Lung (tissue), 16 donors: ENCODE results near the gene HS3ST3B1. TPM values are rescaled to one million over a fixed set of nuclear protein-coding genes. Genes with fewer than 3 reads are reported as not detected.
A peak's percentile ranks its signal among the peaks of the same experiment; 100 is the strongest.

ENCODE experiments used
- ATAC-seq: fragments of 200-7000 bp; cut with Tn5 transposase; one replicate; pipeline ENCODE4 v1.9.1; 2020; ENCODE audit warnings: moderate number of reproducible peaks; ENCODE audit not compliant: insufficient read depth, low FRiP score
- DNase-seq, 3 donors: peaks; one replicate each; pipeline ENCODE4 v3.0.0-alpha.2; 2013 to 2017
- H3K27ac ChIP-seq, 2 donors: one replicate each; pipeline ENCODE4 v1.5.1; 2013; ENCODE audit warnings: mild to moderate bottlenecking in 2 of 2, moderate library complexity in 2 of 2, control low read depth in 1 of 2, inconsistent platforms in 1 of 2, low read depth in 1 of 2, low read length in 1 of 2
- H3K27me3 ChIP-seq, 3 donors: one replicate each; pipeline ENCODE4 v1.5.1; 2013; ENCODE audit warnings: low read length in 2 of 3; ENCODE audit not compliant: control insufficient read depth in 3 of 3, insufficient read depth in 3 of 3
- H3K36me3 ChIP-seq, 4 donors: one replicate each; pipeline ENCODE4 v1.5.1; 2013; ENCODE audit warnings: low read length in 4 of 4, mild to moderate bottlenecking in 1 of 4, moderate library complexity in 1 of 4; ENCODE audit not compliant: control insufficient read depth in 4 of 4, insufficient read depth in 4 of 4
- H3K4me1 ChIP-seq, 5 donors: one replicate each; pipeline ENCODE4 v1.5.1; 2013; ENCODE audit warnings: low read length in 5 of 5, mild to moderate bottlenecking in 2 of 5, moderate library complexity in 1 of 5; ENCODE audit not compliant: control insufficient read depth in 5 of 5, insufficient read depth in 5 of 5
- H3K4me3 ChIP-seq: one replicate; pipeline ENCODE4 v1.5.1; 2013; ENCODE audit warnings: mild to moderate bottlenecking, control low read depth, moderate library complexity
- H3K9ac ChIP-seq, 2 donors: one replicate each; pipeline ENCODE4 v1.5.1; 2013; ENCODE audit warnings: low read length in 2 of 2, control low read depth in 1 of 2; ENCODE audit not compliant: insufficient read depth in 1 of 2
- H3K9me3 ChIP-seq, 4 donors: one replicate each; pipeline ENCODE4 v1.5.1; 2013; ENCODE audit warnings: low read length in 3 of 4, mild to moderate bottlenecking in 1 of 4, moderate library complexity in 1 of 4; ENCODE audit not compliant: control insufficient read depth in 4 of 4, insufficient read depth in 3 of 4
- WGBS, 2 donors: extraction: QIAGEN DNeasy Blood & Tissue Kit; methylation state at CpG; one replicate each; pipeline ENCODE4 v1.1.7; 2013; 5-methylcytosine and 5-hydroxymethylcytosine counted together
- long read RNA-seq, 5 donors: transcript quantifications; one replicate each; lab custom pipeline, GENCODE V29; 2026
- polyA plus RNA-seq, 2 donors: library from polyadenylated mRNA; stranded (reverse); fragments of 200-250 nt; gene quantifications; one replicate each; pipeline ENCODE4 v1.2.1, GENCODE V29; 2013
- total RNA-seq, 2 donors: library from RNA; depleted of rRNA in 1 of 2; stranded (reverse); fragments of >200 nt in 1 of 2; gene quantifications; one replicate each; pipeline ENCODE4 v1.2.1, GENCODE V29; 2014 to 2021
- TF ChIP-seq, protein P1 (sequence below): IDR thresholded peaks from 2 replicates; pipeline ENCODE4 v1.5.1; 2012; ENCODE audit warnings: mild to moderate bottlenecking; ENCODE audit errors: control extremely low read depth, extremely low read depth
- donor health status: control.
- donor health status: control.
- donor health status: Bipolar disorder and iron deficiency.
- donor health status: healthy.
- donor health status: DM: yes; HTN: yes; CAD: no.

HS3ST3B1 gene
- total RNA-seq (1 to 10 TPM; 4.1 to 6.5 TPM), polyA plus RNA-seq (10 to 100 TPM in 1 of 2 donors, under 1 TPM in 1; 0.87 to 14.6 TPM)
- long read RNA-seq, donor 1, result 0 reads
- long read RNA-seq, donor 2, result 0 reads
- long read RNA-seq, donor 3, result 0 reads
- long read RNA-seq, donor 4, full-length matches to known transcripts, result 1 of 1 reads
- long read RNA-seq, donor 4, partial matches to known transcripts, result 0 of 1 reads
- long read RNA-seq, donor 4, other reads (novel, unspliced or antisense), result 0 of 1 reads
- long read RNA-seq, donor 5, result 0 reads

DNA sequence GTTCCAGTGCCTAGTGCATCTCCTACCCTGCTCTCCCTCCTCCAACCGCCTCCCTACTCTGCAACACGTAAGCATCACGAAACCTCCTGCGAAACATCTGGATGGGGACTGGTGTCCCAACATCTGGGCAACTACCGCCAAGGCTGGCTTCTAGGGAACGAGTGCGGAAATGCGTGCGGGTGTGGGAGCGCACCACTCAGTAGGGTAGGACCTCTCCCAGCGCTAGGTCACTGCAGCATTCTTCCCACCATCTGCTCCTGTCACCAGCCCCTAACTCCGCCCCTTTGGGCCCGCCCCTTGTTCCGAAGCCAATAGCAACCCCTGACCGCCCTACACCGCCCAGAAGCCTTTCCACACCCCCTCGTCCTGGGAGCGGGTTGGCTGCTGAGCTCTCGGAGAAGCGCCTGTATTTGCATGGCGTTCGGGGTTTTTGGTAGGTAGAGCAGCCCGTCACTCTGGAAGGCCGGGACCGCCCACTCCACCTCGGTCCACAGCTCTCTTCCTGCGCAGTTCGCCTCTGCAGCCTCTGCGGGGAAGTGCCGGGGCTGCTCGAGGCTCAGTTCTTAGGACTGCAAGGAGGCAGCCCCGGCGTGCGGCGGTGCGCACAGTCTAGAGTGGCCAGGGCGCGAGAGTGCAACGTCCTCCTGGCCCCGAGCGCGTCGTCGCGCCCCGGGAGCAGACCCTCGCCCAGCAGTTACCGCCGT is at the start of gene HS3ST3B1:
HS3ST3B1 (plus strand) TSS at position 507 of the 704 bp plus-strand sequence. CDS start 438 bp downstream, outside the sequence.
- Histone ChIP-seq H3K36me3 (no peaks in the 10 kb centered on the region), H3K4me1 (peaks cover 0 to 61% (median 9%) of the 10 kb centered on the region in 5 donors), H3K27ac (peak within 1 kb of the TSS; percentile 21 to 79), H3K27me3 (peaks cover 0 to 79% (median 73%) of the 10 kb centered on the region in 3 donors), H3K4me3 (peak within 1 kb of the TSS; percentile 27), H3K9me3 (peaks cover 0 to 13% (median 0%) of the 10 kb centered on the region in 4 donors), H3K9ac (peak within 1 kb of the TSS; percentile 33 to 84)
- peak; percentile 100 for DNase-seq
- WGBS, 2 donors, result 0 to 1% methylated on average over 48 to 49 of the region's 49 CpGs
- ATAC-seq, result peak; percentile 92
- TF ChIP-seq, protein P1, sequence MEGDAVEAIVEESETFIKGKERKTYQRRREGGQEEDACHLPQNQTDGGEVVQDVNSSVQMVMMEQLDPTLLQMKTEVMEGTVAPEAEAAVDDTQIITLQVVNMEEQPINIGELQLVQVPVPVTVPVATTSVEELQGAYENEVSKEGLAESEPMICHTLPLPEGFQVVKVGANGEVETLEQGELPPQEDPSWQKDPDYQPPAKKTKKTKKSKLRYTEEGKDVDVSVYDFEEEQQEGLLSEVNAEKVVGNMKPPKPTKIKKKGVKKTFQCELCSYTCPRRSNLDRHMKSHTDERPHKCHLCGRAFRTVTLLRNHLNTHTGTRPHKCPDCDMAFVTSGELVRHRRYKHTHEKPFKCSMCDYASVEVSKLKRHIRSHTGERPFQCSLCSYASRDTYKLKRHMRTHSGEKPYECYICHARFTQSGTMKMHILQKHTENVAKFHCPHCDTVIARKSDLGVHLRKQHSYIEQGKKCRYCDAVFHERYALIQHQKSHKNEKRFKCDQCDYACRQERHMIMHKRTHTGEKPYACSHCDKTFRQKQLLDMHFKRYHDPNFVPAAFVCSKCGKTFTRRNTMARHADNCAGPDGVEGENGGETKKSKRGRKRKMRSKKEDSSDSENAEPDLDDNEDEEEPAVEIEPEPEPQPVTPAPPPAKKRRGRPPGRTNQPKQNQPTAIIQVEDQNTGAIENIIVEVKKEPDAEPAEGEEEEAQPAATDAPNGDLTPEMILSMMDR, result no peak

DNA sequence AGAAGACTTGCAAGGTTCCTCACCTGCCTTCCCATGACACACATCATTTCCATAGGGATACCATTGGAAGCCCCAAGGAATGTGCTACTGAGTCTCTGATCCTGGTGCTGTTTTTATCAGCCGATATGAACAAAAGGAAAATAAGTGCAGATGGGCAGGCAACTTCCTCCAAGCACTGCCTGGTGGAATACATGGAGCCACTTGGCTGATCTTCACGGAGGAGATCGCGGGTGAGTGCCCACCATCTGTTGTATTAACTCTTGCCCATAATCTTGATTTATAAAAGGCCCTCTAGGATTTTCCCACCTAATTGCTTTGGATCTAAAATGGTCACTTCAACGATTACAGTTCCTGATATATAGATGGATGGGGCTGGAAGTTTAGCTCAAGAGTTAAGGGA is 39.5 kb upstream of the HS3ST3B1 start:
- ATAC-seq, result no peak
- TF ChIP-seq, protein P1, result no peak
- Histone ChIP-seq H3K27me3 (no peaks in the 10 kb centered on the region), H3K9ac (no peak overlapping the region), H3K4me3 (no peak overlapping the region), H3K36me3 (no peaks in the 10 kb centered on the region), H3K9me3 (peaks cover 0 to 3% (median 0%) of the 10 kb centered on the region in 4 donors), H3K27ac (no peak overlapping the region), H3K4me1 (no peaks in the 10 kb centered on the region)
- no peak for DNase-seq
- WGBS, 2 donors, result 94% methylated on average over 5 of the region's 5 CpGs

DNA sequence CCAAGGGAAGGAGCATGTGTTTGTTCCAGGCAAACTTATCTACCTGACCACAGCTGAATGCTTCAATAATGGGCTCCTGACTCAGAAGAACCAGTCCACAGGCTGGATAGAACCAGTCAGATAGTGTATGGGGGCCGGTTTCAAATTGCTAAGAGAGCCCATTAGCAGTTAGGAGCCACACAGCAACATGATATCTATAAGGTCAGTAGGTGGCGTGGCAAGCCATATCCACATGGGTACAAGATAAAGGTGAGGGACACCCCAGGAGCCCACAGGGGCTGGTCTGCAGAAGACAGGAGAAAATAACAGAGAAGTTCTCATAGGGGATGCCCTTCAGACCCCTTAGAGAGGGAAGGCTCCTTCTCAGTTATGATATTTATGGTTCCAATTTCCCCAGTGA is 32.6 kb upstream of the HS3ST3B1 start:
- no peak for DNase-seq
- Histone ChIP-seq H3K36me3 (no peaks in the 10 kb centered on the region), H3K27me3 (no peaks in the 10 kb centered on the region), H3K9ac (no peak overlapping the region), H3K9me3 (no peaks in the 10 kb centered on the region), H3K4me3 (no peak overlapping the region), H3K27ac (no peak overlapping the region), H3K4me1 (no peaks in the 10 kb centered on the region)
- TF ChIP-seq, protein P1, result no peak
- 77 to 79% methylated on average over 2 of the region's 2 CpGs for WGBS, 2 donors
- ATAC-seq, result no peak
